HL-60 (cell line): Measurements from ENCODE around the gene NT5DC3.

ENCODE experiments used
- CTCF ChIP-seq: IDR thresholded peaks from one replicate; pipeline ENCODE4 v1.5.1; 2011; ENCODE audit warnings: low read length, control low read depth, inconsistent platforms; ENCODE audit not compliant: insufficient read depth
- GABPA ChIP-seq: IDR thresholded peaks from 2 replicates; pipeline ENCODE4 v1.6.1; 2012; ENCODE audit warnings: low read depth
- POLR2AphosphoS5 ChIP-seq: IDR thresholded peaks from 2 replicates; pipeline ENCODE4 v1.6.1; 2012; ENCODE audit warnings: low read depth
- REST ChIP-seq: IDR thresholded peaks from 2 replicates; pipeline ENCODE4 v1.6.1; 2012; ENCODE audit warnings: low read depth; ENCODE audit not compliant: insufficient replicate concordance
- SPI1 ChIP-seq: IDR thresholded peaks from 2 replicates; pipeline ENCODE4 v1.6.1; 2012; ENCODE audit warnings: low read depth, mild to moderate bottlenecking, borderline replicate concordance

GRCh38 chr12:103855896-103856657 is 15.0 kb upstream of the NT5DC3 start:
- TF ChIP-seq CTCF (no peak), GABPA (no peak), SPI1 (no peak), REST (no peak), POLR2AphosphoS5 (no peak)
